Dermis blood vessel endothelial cell (primary cell): Measurements from ENCODE around the gene PCDHB8. TPM values are rescaled to one million over a fixed set of nuclear protein-coding genes. Genes with fewer than 3 reads are reported as not detected.
"Not testable (repeated sequence)": the region's sequence is repeated elsewhere in the genome, so short reads cannot be mapped to it uniquely, and the experiment has no call there.

Experiments
- DNase-seq: peaks from one replicate; pipeline ENCODE4 v3.0.0; 2010
- total RNA-seq: library from RNA; depleted of rRNA; stranded (reverse); fragments of >200 nt; gene quantifications from 2 replicates; pipeline ENCODE4 v1.2.3, GENCODE V29; 2014

The PCDHB8 gene
- total RNA-seq, 1 donor from 2014 or later: 0.34 TPM

- not testable (repeated sequence) for DNase-seq
Measured at GRCh38 chr5:141184117-141184855, 6.7 kb downstream of the PCDHB8 start.

GRCh38 chr5:141186897-141187512 lies 9.4 kb downstream of the PCDHB8 start, which contains the start of gene PCDHB9:
TSS of gene PCDHB9 (plus strand) at chr5:141187161. CDS start at chr5:141187319, 158 bp downstream.
- peak; percentile 48 for DNase-seq

GRCh38 chr5:141188682-141189081 lies 11.1 kb downstream of the PCDHB8 start:
- DNase-seq: not testable (repeated sequence)

- not testable (repeated sequence) for DNase-seq
Measured at GRCh38 chr5:141189131-141189530, 11.5 kb downstream of the PCDHB8 start.

- peak; percentile 62 for DNase-seq
Measured at GRCh38 chr5:141192110-141192725, 14.6 kb downstream of the PCDHB8 start, which contains the start of gene PCDHB10. TSS of gene PCDHB10 (plus strand) at chr5:141192353. CDS start at chr5:141192553, 200 bp downstream.

GRCh38 chr5:141194332-141194731 lies 16.7 kb downstream of the PCDHB8 start:
- DNase-seq: not testable (repeated sequence)

GRCh38 chr5:141196363-141196762 lies 18.8 kb downstream of the PCDHB8 start:
- no peak for DNase-seq

- peak; percentile 18 for DNase-seq
Measured at GRCh38 chr5:141199359-141200235, 22.0 kb downstream of the PCDHB8 start, which contains the start of gene PCDHB11. TSS of gene PCDHB11 (plus strand) at chr5:141199627. CDS start at chr5:141199775, 148 bp downstream.

- DNase-seq: not testable (repeated sequence)
Measured at GRCh38 chr5:141201126-141201525, 23.5 kb downstream of the PCDHB8 start.

- not testable (repeated sequence) for DNase-seq
Measured at GRCh38 chr5:141201646-141202045, 24.1 kb downstream of the PCDHB8 start.

GRCh38 chr5:141208478-141208877 lies 30.9 kb downstream of the PCDHB8 start, which contains the start of gene PCDHB12:
TSS of gene PCDHB12 (plus strand) at chr5:141208719. CDS start at chr5:141208908, 189 bp downstream.
- peak; percentile 42 for DNase-seq

GRCh38 chr5:141210281-141210680 lies 32.7 kb downstream of the PCDHB8 start:
- not testable (repeated sequence) for DNase-seq

GRCh38 chr5:141210849-141211248 lies 33.3 kb downstream of the PCDHB8 start:
- not testable (repeated sequence) for DNase-seq

- peak; percentile 75 for DNase-seq
Measured at GRCh38 chr5:141213656-141214339, 36.2 kb downstream of the PCDHB8 start, which contains the start of gene PCDHB13. TSS of gene PCDHB13 (plus strand) at chr5:141213919. CDS start at chr5:141214124, 205 bp downstream.

- DNase-seq: not testable (repeated sequence)
Measured at GRCh38 chr5:141214583-141214982, 37.0 kb downstream of the PCDHB8 start.

- not testable (repeated sequence) for DNase-seq
Measured at GRCh38 chr5:141215504-141215903, 37.9 kb downstream of the PCDHB8 start.

GRCh38 chr5:141216035-141216434 lies 38.4 kb downstream of the PCDHB8 start:
- not testable (repeated sequence) for DNase-seq

- DNase-seq: peak; percentile 60
Measured at GRCh38 chr5:141223112-141223783, 45.7 kb downstream of the PCDHB8 start, which contains the start of gene PCDHB14. TSS of gene PCDHB14 (plus strand) at chr5:141223343. CDS start at chr5:141223506, 163 bp downstream.

- DNase-seq: not testable (repeated sequence)
Measured at GRCh38 chr5:141224844-141225243, 47.3 kb downstream of the PCDHB8 start.

GRCh38 chr5:141225421-141225820 lies 47.8 kb downstream of the PCDHB8 start:
- DNase-seq: not testable (repeated sequence)
